NT2/D1 (cell line): Measurements from ENCODE around the gene DENND5B.

Experiments used
- SUZ12 ChIP-seq: IDR thresholded peaks from 2 replicates; pipeline ENCODE4 v1.6.1; 2011; ENCODE audit not compliant: insufficient read length, insufficient read depth; ENCODE audit errors: extremely low read depth
- ZNF274 ChIP-seq: IDR thresholded peaks from 2 replicates; pipeline ENCODE4 v1.6.1; 2011; ENCODE audit warnings: mild to moderate bottlenecking, low read depth, low read length

GRCh38 chr12:31626270-31626995, 35.5 kb upstream of the DENND5B start:
- TF ChIP-seq ZNF274 (no peak), SUZ12 (no peak)
